IMR-90 (cell line): Measurements from ENCODE around the gene DBH. TPM values are rescaled to one million over a fixed set of nuclear protein-coding genes. Genes with fewer than 3 reads are reported as not detected.

ENCODE experiments used
- ATAC-seq: fragments of 200-7000 bp; cut with Tn5 transposase; 2 replicates; pipeline ENCODE4 v1.9.1; 2020; ENCODE audit warnings: low read depth, mild to moderate bottlenecking, moderate library complexity
- BruUV-seq: library from RNA; stranded (reverse); fragments of 400-500 nt; replicated peaks from 2 replicates; lab custom pipeline; 2021; lab: Mats Ljungman, UMichigan
- CTCF ChIA-PET: fragments of 300-600 bp; formaldehyde crosslinking; extraction: SDS; loops from one replicate; lab custom pipeline; 2021; ENCODE audit warnings: antibody characterized with exemption; lab: Yijun Ruan, JAX
- POLR2A ChIA-PET: fragments of 300-600 bp; sonication (Branson Sonifier 250); formaldehyde crosslinking; loops from one replicate; lab custom pipeline; 2022; ENCODE audit warnings: antibody characterized with exemption; ENCODE audit not compliant: unreplicated experiment; lab: Charles Lee
- DNase-seq: peaks from one replicate; pipeline ENCODE4 v3.0.0; 2013
- H2AFZ ChIP-seq: replicated peaks from 2 replicates; pipeline ENCODE3; 2013; ENCODE audit warnings: low read length, mild to moderate bottlenecking; ENCODE audit not compliant: poor library complexity
- H2AK5ac ChIP-seq: 2 replicates; pipeline ENCODE4 v1.6.1; 2013; ENCODE audit warnings: low read depth, low read length, inconsistent platforms
- H2AK9ac ChIP-seq: replicated peaks from 2 replicates; pipeline ENCODE3; 2013; ENCODE audit warnings: mild to moderate bottlenecking, low read depth, low read length, moderate library complexity; ENCODE audit not compliant: poor library complexity
- H2BK120ac ChIP-seq: 2 replicates; pipeline ENCODE4 v1.6.1; 2013; ENCODE audit warnings: low read depth, low read length, inconsistent platforms
- H2BK15ac ChIP-seq: 3 replicates; pipeline ENCODE4 v1.6.1; 2013; ENCODE audit warnings: low read depth, low read length, inconsistent platforms
- H2BK20ac ChIP-seq: 2 replicates; pipeline ENCODE4 v1.6.1; 2013; ENCODE audit warnings: low read depth, mild to moderate bottlenecking, inconsistent platforms, low read length, moderate library complexity
- H2BK5ac ChIP-seq: 2 replicates; pipeline ENCODE4 v1.6.1; 2013; ENCODE audit warnings: mild to moderate bottlenecking, low read depth, low read length, inconsistent platforms; ENCODE audit not compliant: poor library complexity, severe bottlenecking
- H3K14ac ChIP-seq: replicated peaks from 2 replicates; pipeline ENCODE4 v1.6.1; 2013; ENCODE audit warnings: low read depth, low read length, inconsistent platforms
- H3K18ac ChIP-seq: 2 replicates; pipeline ENCODE4 v1.6.1; 2013; ENCODE audit warnings: low read depth, low read length, control low read depth
- H3K23ac ChIP-seq: 2 replicates; pipeline ENCODE4 v1.6.1; 2013; ENCODE audit warnings: low read depth, low read length, inconsistent platforms
- H3K27ac ChIP-seq: 2 replicates; pipeline ENCODE4 v1.5.1; 2013; ENCODE audit warnings: mild to moderate bottlenecking, control low read depth, low read length; ENCODE audit not compliant: insufficient read depth
- H3K27me3 ChIP-seq: 2 replicates; pipeline ENCODE4 v1.6.1; 2013; ENCODE audit warnings: low read length; ENCODE audit not compliant: control insufficient read depth, insufficient read depth
- H3K36me3 ChIP-seq: 2 replicates; pipeline ENCODE4 v1.6.1; 2013; ENCODE audit warnings: low read length, mixed read lengths; ENCODE audit not compliant: control insufficient read depth, insufficient read depth
- H3K4ac ChIP-seq: 2 replicates; pipeline ENCODE4 v1.6.1; 2013; ENCODE audit warnings: low read depth, low read length, inconsistent platforms
- H3K4me1 ChIP-seq: 2 replicates; pipeline ENCODE4 v1.6.1; 2013; ENCODE audit warnings: low read length, mixed read lengths; ENCODE audit not compliant: control insufficient read depth, insufficient read depth
- H3K4me2 ChIP-seq: 2 replicates; pipeline ENCODE4 v1.6.1; 2013; ENCODE audit warnings: low read depth, mild to moderate bottlenecking, control low read depth, low read length, moderate library complexity
- H3K4me3 ChIP-seq: 2 replicates; pipeline ENCODE4 v1.5.1; 2013; ENCODE audit warnings: low read depth, mild to moderate bottlenecking, control low read depth, low read length, moderate library complexity; ENCODE audit not compliant: insufficient read depth
- H3K56ac ChIP-seq: 2 replicates; pipeline ENCODE4 v1.6.1; 2013; ENCODE audit warnings: low read length, inconsistent platforms; ENCODE audit not compliant: insufficient read depth; ENCODE audit errors: extremely low read depth
- H3K79me1 ChIP-seq, 2 experiments: 2 replicates each; pipeline ENCODE4 v1.6.1; 2013; ENCODE audit warnings: low read length in 2 of 2, inconsistent platforms in 1 of 2, low read depth in 1 of 2
- H3K9ac ChIP-seq: 2 replicates; pipeline ENCODE4 v1.6.1; 2013; ENCODE audit warnings: low read depth, low read length, control low read depth
- H3K9me1 ChIP-seq: 2 replicates; pipeline ENCODE4 v1.6.1; 2013; ENCODE audit warnings: low read length, inconsistent platforms; ENCODE audit not compliant: insufficient read depth
- H3K9me3 ChIP-seq: 2 replicates; pipeline ENCODE4 v1.6.1; 2013; ENCODE audit warnings: low read length; ENCODE audit not compliant: control insufficient read depth, insufficient read depth
- H4K20me1 ChIP-seq: 2 replicates; pipeline ENCODE4 v1.6.1; 2013; ENCODE audit warnings: low read length, inconsistent platforms; ENCODE audit not compliant: insufficient read depth
- H4K5ac ChIP-seq: 2 replicates; pipeline ENCODE4 v1.6.1; 2013; ENCODE audit warnings: mild to moderate bottlenecking, low read depth, low read length, control low read depth
- H4K8ac ChIP-seq, 2 experiments: 2 replicates each; pipeline ENCODE4 v1.6.1; 2013; ENCODE audit warnings: low read depth in 2 of 2, low read length in 2 of 2, control low read depth in 1 of 2, inconsistent platforms in 1 of 2
- H4K91ac ChIP-seq: 2 replicates; pipeline ENCODE4 v1.6.1; 2013; ENCODE audit warnings: low read depth, low read length, inconsistent platforms; ENCODE audit not compliant: insufficient read depth
- BHLHE40 ChIP-seq: fragments of 150-350 bp; IDR thresholded peaks from 2 replicates; pipeline ENCODE4 v1.6.1; 2016; ENCODE audit warnings: mild to moderate bottlenecking, low read depth, low read length
- CEBPB ChIP-seq: IDR thresholded peaks from 2 replicates; pipeline ENCODE4 v1.6.1; 2012; ENCODE audit warnings: low read depth, low read length, improper control_type of control experiment
- CHD1 ChIP-seq: IDR thresholded peaks from 2 replicates; pipeline ENCODE4 v1.6.1; 2012; ENCODE audit warnings: low read depth, low read length, improper control_type of control experiment
- CTCF ChIP-seq: conservative IDR thresholded peaks from 2 replicates; pipeline ENCODE4 v1.5.1; 2012; ENCODE audit warnings: mild to moderate bottlenecking, low read depth, low read length, improper control_type of control experiment
- ELK1 ChIP-seq: fragments of 150-350 bp; IDR thresholded peaks from 2 replicates; pipeline ENCODE4 v1.6.1; 2016; ENCODE audit warnings: low read depth, mild to moderate bottlenecking, low read length, moderate library complexity, borderline replicate concordance
- FOS ChIP-seq: fragments of 150-350 bp; IDR thresholded peaks from 2 replicates; pipeline ENCODE4 v1.6.1; 2016; ENCODE audit warnings: low read depth, low read length
- MAFK ChIP-seq: IDR thresholded peaks from 2 replicates; pipeline ENCODE4 v1.6.1; 2012; ENCODE audit warnings: low read depth, low read length, improper control_type of control experiment
- MAZ ChIP-seq: IDR thresholded peaks from 2 replicates; pipeline ENCODE4 v1.6.1; 2012; ENCODE audit warnings: low read depth, mild to moderate bottlenecking, low read length, improper control_type of control experiment, moderate library complexity, borderline replicate concordance
- MXI1 ChIP-seq: IDR thresholded peaks from 2 replicates; pipeline ENCODE4 v1.6.1; 2012; ENCODE audit warnings: low read depth, mild to moderate bottlenecking, low read length, moderate library complexity, borderline replicate concordance
- NFE2L2 ChIP-seq: fragments of 150-350 bp; IDR thresholded peaks from 2 replicates; pipeline ENCODE4 v1.6.1; 2016; ENCODE audit warnings: low read depth, mild to moderate bottlenecking, low read length
- POLR2A ChIP-seq: IDR thresholded peaks from 2 replicates; pipeline ENCODE4 v1.6.1; 2012; ENCODE audit warnings: mild to moderate bottlenecking, low read depth, low read length
- RAD21 ChIP-seq: IDR thresholded peaks from 2 replicates; pipeline ENCODE4 v1.6.1; 2012; ENCODE audit warnings: low read length, improper control_type of control experiment
- RCOR1 ChIP-seq: IDR thresholded peaks from 2 replicates; pipeline ENCODE4 v1.6.1; 2012; ENCODE audit warnings: mild to moderate bottlenecking, low read length, improper control_type of control experiment; ENCODE audit not compliant: insufficient replicate concordance
- RFX5 ChIP-seq: IDR thresholded peaks from 2 replicates; pipeline ENCODE4 v1.8.0; 2012; ENCODE audit warnings: low read depth, mild to moderate bottlenecking, low read length, moderate library complexity
- SMC3 ChIP-seq: fragments of 150-350 bp; IDR thresholded peaks from 2 replicates; pipeline ENCODE4 v1.6.1; 2016; ENCODE audit warnings: low read depth, mild to moderate bottlenecking, antibody characterized with exemption, low read length, moderate library complexity
- USF2 ChIP-seq: fragments of 150-350 bp; IDR thresholded peaks from 2 replicates; pipeline ENCODE4 v1.6.1; 2017; ENCODE audit warnings: mild to moderate bottlenecking, antibody characterized with exemption, low read length, low read depth
- WGBS, 2 experiments: methylation state at CpG; one replicate each; pipeline versions ENCODE4 v1.1.5 to v1.1.7; 2013; ENCODE audit warnings: missing lambda C conversion rate in 2 of 2; ENCODE audit not compliant: insufficient read length in 1 of 2; ENCODE audit errors: extremely low coverage in 2 of 2; 5-methylcytosine and 5-hydroxymethylcytosine counted together
- dilution Hi-C: fragments of 300-500 bp; cut with HindIII; formaldehyde crosslinking; loops from one replicate; pipeline ENCODE4 v1.14.3; 2018; ENCODE audit warnings: low sequenced_read_pairs; ENCODE audit not compliant: unreplicated experiment
- in situ Hi-C: fragments of 300-500 bp; cut with MboI; formaldehyde crosslinking; loops from 3 replicates; pipeline ENCODE4 v1.14.3; 2019; ENCODE audit warnings: low sequenced_read_pairs, inconsistent platforms, mixed read lengths
- intact Hi-C: fragments of 100-400 bp; cut with micrococcal nuclease; formaldehyde crosslinking; loops from 2 replicates; pipeline ENCODE4 v1.10.0; 2022
- polyA plus RNA-seq, 3 experiments: library from polyadenylated mRNA; depleted of rRNA; stranded (reverse); fragments of >200 nt; gene quantifications; 2 replicates each; pipeline ENCODE4 v1.2.3, GENCODE V29; 2012; ENCODE audit warnings: low replicate concordance in 1 of 3
- total RNA-seq: library from RNA; depleted of rRNA; stranded (reverse); fragments of >200 nt; gene quantifications from 2 replicates; pipeline ENCODE4 v1.2.3, GENCODE V29; 2012

The DBH gene
- total and polyA plus RNA-seq, 2 of the 4 experiments (the other 2 are of a cell fraction), result not detected

- no peak overlapping the region for H3K4me2 ChIP-seq
- no peaks in the 10 kb centered on the region; the same call in 1 of the 2 replicates for H4K20me1 ChIP-seq
- POLR2A ChIA-PET, result no interaction called here
- H3K56ac ChIP-seq, result no peak overlapping the region
- ATAC-seq, result no peak
- in situ Hi-C loops (no loop called here), dilution Hi-C loops (no loop called here), intact Hi-C loops (no loop called here)
- BruUV-seq, result no TSS peak
- no peaks in the 10 kb centered on the region for H3K9me1 ChIP-seq
- no peak overlapping the region for H4K91ac ChIP-seq
- H2BK120ac ChIP-seq, result no peak overlapping the region
- no peak overlapping the region for H3K23ac ChIP-seq
- H3K27me3 ChIP-seq, result peaks cover 13% of the 10 kb centered on the region; the same call in 1 of the 2 replicates
- H3K36me3 ChIP-seq, result no peaks in the 10 kb centered on the region
- no peak overlapping the region for H3K4ac ChIP-seq
- no peak overlapping the region for H2AK9ac ChIP-seq
- DNase-seq, result no peak
- WGBS, 2 experiments, result 55% methylated on average over 4 of the region's 10 CpGs; no CpG with 5 or more reads in 1 of the 2 experiments
- H4K8ac ChIP-seq, result no peak overlapping the region
- H2BK15ac ChIP-seq, result no peak overlapping the region
- H2AK5ac ChIP-seq, result no peak overlapping the region
- no peaks in the 10 kb centered on the region for H3K79me1 ChIP-seq
- H3K27ac ChIP-seq, result no peak overlapping the region
- H4K5ac ChIP-seq, result no peak overlapping the region
- H3K9ac ChIP-seq, result no peak overlapping the region
- CTCF ChIA-PET, result no interaction called here
- H2AFZ ChIP-seq, result no peak overlapping the region
- no peak overlapping the region for H3K18ac ChIP-seq
- no peak overlapping the region for H2BK20ac ChIP-seq
- H3K4me1 ChIP-seq, result no peaks in the 10 kb centered on the region
- H3K14ac ChIP-seq, result no peak overlapping the region
- TF ChIP-seq USF2 (no peak), MXI1 (no peak), CEBPB (no peak), MAFK (no peak), CTCF (no peak), BHLHE40 (no peak), POLR2A (no peak), RFX5 (no peak), RAD21 (no peak), SMC3 (no peak), NFE2L2 (no peak), CHD1 (no peak), FOS (no peak), RCOR1 (no peak), ELK1 (no peak), MAZ (no peak)
- no peak overlapping the region for H3K4me3 ChIP-seq
- peaks cover 10% of the 10 kb centered on the region for H3K9me3 ChIP-seq
- H2BK5ac ChIP-seq, result no peak overlapping the region
Measured at GRCh38 chr9:133591985-133592384, 44.2 kb upstream of the DBH start.
